Stimulated activated CD8-positive, alpha-beta memory T cell treated with anti-CD3 and anti-CD28 coated beads, Interleukin-15, amount 100 ng/mL, for 1 hour (primary cell): ENCODE results near the gene DHDDS.
A peak's percentile ranks its signal among the peaks of the same experiment; 100 is the strongest.
"Not testable (repeated sequence)": the region's sequence is repeated elsewhere in the genome, so short reads cannot be mapped to it uniquely, and the experiment has no call there.

ENCODE experiments used
- DNase-seq: peaks from one replicate; pipeline ENCODE4 v3.0.0-alpha.2; 2020; ENCODE audit warnings: low read depth

Gene DHDDS

DNA sequence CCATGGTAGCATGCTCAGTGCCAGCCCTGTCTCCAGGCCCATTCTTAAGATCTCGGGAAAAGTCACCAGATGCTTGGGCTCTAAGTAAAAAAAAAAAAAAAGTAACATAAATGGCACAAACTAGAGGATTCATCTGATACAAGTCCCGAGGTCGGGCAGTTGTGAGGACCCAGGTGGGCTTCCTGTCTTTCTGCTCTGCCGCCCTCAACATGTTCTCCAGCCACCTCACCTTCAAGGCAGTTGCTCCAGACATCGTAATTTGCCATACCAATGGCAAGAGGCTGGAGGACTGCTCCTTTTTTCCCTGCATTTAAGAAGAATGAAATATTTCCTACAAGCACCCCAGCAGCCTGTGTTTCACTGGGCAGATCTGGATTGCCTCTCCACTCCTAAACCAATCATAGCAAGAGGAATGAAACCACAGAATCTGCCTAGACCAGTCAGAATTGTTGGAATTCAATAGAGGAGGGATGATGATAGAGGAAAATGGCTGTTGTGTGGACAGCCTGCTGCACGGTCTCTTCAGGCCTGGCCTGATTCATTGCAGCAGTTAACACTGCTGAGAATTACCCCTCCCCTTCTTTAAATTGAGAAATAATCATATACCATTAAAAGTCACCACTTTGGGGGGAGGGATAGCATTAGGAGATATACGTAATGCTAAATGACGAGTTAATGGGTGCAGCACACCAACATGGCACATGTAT lies 45.5 kb downstream of the DHDDS start:
- DNase-seq, result no peak

DNA sequence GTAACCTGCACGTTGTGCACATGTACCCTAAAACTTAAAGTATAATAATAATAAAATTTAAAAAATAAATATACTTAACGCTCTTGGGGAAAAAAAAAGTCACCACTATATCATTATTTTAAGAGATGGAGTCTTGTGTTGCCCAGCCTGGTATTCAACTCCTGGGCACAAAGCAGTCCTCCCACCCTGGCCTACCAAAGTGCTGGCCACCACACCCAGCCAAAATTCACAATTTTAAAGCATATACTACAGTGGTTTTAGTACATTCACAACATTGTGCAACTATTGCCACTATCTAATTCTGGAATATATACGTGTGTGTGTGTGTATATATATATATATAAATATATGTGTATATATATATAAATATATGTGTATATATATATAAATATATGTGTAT lies 46.0 kb downstream of the DHDDS start:
- DNase-seq, result no peak

DNA sequence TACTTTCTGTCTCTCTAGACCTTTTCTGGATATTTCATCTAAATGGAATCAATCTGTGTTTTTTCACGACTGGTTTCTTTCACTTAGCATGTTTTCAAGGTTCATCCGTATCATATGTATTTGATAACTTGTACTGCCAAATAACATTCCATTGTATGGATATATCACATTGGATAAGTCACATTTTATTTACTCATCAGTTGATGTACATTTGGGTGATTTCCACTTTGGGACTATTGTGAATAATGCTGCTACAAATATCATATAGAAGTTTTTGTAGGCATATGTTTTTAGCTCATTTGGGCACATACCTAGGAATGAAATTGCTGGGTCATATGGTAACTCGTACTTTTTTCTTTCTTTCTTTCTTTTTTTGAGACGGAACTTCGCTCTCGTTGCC lies 46.9 kb downstream of the DHDDS start:
- no peak for DNase-seq

DNA sequence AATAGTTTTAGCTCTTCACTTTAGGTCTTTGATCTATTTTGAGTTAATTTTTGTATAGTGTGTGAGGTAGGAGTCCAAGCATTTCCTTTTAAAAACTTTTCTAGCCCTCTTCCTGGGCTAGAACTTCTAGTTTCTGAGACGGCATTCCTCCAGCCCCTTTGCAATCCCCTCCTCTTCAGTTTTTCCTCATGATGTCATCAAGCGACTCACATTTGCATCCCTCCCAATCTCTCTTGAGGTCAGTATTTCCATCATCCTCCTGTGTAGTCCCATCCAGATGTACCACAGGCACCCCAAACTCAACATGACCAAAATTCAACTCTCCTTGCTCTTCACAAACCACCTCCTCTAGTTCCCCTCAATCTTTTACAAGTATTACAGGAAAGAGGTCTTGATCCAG lies 50.8 kb downstream of the DHDDS start:
- no peak for DNase-seq

DNA sequence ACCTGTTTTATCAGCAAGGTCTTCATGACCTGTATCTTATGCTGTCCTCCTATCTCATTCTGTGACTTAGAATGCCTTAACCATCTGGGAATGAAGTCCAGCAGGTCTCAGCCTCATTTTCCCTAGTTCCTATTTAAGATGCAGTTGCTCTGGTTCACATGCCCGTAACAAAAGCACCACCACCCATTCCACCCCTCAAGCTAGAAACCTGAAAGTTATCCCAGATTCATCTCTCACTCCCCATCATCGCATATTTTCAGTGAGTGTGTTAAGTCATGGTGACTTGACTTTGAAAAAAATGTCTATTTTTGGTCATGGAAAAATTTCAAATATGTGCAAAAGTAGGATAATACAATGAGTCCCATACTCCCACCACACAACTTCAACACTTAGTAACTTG lies 51.9 kb downstream of the DHDDS start:
- no peak for DNase-seq

DNA sequence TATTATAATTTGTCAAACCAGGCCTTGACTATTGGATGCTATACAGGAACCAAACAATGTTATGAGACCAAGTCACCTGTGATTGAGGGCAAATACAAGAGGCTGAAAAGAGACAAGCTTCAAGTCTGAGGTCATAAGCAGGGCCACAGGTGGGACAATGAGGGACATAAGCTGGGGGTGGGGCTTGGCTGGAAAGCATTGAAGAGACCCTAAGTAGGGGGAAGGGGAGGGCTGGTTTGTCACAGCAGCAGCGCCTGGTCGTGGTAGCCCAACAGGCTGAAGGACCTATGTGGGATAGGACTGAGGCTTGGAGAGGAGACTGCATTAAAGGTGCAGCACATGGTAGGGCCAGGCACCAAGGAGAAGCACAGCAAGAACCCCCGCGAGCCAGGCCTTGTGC lies 58.0 kb downstream of the DHDDS start:
- no peak for DNase-seq

DNA sequence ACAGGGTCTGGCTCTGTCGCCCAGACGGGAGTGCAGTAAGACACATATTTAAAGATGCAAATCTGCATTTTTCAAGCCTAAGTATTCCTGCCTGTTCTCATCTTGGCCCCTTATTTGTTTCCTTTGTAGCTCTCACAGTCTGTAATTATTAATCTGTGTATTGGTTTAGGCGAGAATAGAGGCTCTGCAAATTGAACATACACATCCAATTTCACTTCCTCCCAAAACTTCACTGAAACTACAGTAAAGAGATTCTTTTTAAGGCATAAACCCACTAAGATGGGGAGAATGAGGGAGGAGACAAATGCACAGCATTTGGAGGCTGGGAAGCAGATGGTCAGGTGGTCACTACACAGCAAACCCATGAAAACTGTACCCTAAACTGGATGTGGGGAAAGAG lies 61.1 kb downstream of the DHDDS start:
- no peak for DNase-seq

DNA sequence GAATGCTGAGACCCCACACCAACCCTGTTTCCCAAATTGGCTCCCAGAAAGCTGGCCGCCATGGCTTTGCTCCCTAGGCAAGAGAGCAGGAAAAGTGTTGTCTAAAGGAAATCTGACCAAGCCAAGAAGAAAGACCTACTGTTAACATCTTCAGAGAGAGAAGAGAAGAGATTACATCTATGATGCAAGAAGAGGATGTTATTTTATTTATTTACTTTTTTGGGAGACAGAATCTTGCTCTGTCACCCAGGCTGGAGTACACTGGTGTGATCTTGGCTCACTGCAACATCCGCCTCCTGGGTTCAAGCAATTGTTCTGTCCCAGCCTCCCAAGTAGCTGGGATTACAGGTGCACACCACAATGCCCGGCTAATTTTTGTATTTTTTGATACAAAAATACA lies 61.8 kb downstream of the DHDDS start:
- DNase-seq, result no peak

DNA sequence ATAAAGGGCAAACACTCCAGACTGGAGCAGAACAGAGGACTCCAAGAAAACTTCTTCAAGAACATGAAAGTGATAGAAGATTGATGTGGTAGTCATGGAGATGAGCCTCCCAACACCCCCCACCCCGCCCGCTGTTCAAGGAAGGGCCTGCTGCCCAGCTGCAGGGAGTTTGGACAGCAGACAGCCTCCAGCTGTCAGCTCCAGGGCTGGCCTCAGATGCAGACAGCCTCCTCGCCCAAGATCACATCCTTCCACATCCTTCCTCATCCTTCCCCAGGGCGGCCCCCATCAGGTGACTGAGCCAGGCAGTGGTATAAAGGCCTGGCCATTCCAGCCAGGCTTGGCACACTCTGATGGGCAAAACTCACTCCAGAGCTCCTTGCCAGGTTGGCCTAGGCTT lies 64.7 kb downstream of the DHDDS start:
- DNase-seq, result no peak

DNA sequence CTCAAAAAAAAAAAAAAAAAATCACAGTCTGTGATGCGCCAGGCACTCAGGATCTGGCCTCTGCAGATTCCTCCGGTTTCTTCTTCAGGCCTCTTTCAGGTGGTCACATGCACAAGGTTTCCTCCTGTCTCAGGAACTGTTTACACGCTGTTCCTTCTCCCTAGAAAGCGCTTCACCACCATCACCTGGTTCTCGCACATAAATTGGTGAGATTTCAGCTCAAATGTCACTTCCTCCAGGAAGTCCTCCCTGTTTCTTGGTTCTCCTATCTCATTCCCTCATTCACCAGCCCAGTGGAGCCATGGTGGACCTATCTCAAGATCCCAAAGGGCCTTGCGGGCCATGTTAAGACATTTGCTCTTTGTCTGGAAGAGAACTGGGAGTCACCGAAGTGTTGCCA lies 66.8 kb downstream of the DHDDS start:
- no peak for DNase-seq

DNA sequence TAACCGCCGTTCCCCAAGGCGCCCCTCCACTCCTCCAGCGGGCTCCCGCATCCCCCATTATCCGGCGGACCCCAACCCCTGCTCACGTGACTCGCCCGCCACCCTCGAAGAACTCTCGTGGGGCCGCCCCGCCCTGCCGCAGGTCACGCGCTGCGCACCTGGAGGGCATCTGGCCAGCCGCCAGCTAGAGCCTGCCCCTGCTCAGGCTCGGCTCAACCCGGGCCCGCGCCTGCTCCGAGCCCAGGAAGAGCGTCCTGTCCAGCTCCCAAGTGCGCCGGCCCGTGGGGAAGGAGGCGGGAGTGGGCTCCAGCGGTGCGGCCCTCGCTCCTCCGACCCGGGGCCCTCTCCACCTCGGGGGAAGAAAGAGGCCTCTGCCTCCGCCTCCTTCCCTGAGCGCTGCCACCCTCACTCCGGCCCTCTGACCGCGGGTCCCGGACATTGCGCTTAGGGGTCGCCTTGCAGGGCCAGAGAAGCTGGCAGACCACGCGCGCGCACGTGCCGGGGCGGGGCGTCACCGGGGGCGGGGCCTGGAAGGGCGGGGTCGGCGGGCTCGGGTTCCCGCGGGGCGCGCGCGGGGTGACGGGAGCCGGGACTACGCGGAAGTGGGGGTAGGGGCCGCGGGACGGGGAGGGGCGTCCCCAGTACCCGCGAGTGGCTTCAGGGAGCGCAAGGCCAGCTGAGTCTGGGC lies 68.5 kb downstream of the DHDDS start:
- DNase-seq, result peak; percentile 80

DNA sequence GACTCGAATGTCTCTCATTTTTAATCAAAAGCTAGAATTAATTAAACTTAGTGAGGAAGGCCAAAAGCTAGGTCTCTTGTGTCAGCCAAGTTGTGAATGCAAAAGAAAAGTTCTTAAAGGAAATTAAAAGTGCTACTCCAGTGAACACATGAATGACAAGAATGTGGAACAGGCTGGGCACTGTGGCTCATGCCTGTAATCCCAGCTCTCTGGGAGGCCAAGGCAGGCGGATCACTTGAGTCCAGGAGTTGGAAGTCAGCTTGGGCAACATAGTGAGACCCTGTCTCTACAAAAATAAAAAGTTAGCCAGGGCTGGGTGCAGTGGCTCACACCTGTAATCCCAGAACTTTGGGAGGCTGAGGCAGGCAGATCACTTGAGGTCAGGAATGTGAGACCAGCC lies 78.6 kb downstream of the DHDDS start:
- DNase-seq, result not testable (repeated sequence)

DNA sequence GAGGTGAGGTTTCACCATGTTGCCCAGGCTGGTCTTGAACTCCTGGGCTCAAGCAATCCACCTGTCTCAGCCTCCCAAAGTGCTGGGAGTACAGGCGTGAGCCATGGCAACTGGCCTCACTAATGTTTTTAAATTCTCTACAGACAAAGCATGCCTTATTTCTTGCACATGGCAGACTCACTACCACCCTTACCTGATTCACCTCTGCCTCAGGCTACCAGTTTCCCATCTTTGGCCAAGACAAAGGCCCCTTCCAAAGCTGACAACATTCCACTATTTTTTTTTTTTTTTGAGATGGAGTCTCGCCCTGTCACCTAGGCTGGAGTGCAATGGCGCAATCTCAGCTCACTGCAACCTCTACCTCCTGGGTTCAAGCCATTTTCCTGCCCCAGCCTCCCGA lies 83.7 kb downstream of the DHDDS start:
- not testable (repeated sequence) for DNase-seq

DNA sequence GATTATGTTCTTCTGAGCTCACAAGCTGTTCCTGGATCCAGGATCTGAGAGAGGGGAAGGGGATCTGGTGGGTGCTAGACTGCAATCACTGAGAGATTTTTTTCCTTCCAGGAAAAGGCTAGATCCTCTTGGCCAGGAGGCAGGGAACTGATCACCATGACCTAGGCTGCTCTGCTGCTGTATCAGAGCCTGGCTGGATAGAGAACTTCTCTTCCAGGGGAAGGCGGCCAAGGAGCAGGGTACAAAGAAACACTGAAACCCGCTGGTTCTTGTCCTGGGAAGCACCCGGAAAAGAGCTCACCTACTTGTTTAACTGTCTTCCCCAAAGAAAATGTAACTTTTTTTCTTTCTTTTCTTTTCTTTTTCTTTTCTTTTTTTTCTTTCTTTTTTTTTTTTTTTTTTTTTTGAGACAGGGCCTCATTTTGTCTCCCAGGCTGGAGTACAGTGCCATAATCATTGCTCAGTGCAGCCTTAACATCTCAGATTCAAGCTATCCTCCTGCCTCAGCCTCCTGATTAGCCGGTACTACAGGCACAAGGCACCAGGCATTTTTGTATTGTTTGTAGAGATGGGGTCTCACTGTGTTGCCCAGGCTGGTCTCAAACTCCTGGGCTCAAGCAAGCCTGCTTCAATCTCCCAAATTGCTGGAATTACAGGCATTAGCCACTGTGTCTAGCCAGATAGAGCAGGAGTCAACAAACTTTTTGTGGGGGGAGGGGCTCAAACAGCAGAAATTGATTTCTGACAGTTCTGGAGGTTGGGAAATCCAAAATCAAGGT lies 85.1 kb downstream of the DHDDS start:
- no peak for DNase-seq

DNA sequence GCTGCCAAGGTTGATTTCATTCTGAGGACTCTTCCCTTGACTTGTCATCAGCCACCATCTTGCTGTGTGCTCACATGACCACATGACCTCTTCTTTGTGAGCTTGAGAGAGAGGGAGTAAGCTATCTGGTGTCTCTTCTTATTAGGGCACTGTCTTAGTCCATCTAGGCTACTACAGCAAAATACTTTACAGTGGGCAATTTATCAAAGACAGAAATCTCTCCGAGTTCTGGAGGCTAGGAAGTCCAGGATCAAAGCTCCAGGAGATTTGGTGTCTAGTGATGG lies 85.6 kb downstream of the DHDDS start:
- no peak for DNase-seq

DNA sequence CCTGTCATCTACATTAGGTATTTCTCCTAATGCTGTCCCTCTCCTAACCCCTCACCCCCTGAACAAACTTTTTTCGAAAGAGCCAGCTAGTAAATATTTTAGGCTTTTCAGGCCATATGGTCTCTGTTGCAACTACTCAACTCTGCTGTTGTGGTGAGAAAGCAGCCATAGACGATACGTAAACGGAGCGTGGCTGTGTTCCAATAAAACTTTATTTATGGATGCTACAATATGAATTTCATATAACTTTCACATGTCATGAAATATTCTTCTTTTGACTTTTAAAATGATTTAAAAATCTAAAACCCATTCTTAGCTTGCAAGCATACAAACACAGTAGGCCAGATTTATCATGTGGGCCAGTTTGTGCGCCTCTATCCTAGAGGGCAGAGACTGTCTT lies 86.2 kb downstream of the DHDDS start:
- DNase-seq, result no peak

DNA sequence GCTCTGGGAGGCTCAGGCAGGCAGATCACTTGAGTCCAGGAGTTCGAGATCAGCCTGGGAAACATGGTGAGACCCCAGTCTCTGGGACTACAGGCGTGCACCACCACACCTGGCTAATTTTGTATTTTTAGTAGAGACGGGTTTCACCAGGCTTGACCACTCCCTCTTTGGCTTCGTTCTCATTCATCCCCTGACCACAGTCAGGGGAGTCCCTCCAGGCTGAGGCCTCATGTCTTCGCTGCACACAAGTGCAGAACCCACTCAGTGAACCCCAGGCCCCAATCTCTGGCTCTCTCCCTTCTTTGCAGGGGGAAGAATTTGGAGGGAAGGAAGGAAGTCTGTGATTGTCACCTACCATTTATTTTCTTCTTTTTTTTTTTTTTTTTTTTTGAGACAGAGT lies 88.2 kb downstream of the DHDDS start:
- no peak for DNase-seq
